Ramos (cell line): ENCODE measurements around the gene DIS3L2.

Experiments used
- in situ Hi-C: fragments of 300-500 bp; cut with MboI; formaldehyde crosslinking; loops from one replicate; pipeline ENCODE4 v1.14.3; 2022; ENCODE audit warnings: low sequenced_read_pairs; ENCODE audit not compliant: unreplicated experiment

The DIS3L2 gene

DNA sequence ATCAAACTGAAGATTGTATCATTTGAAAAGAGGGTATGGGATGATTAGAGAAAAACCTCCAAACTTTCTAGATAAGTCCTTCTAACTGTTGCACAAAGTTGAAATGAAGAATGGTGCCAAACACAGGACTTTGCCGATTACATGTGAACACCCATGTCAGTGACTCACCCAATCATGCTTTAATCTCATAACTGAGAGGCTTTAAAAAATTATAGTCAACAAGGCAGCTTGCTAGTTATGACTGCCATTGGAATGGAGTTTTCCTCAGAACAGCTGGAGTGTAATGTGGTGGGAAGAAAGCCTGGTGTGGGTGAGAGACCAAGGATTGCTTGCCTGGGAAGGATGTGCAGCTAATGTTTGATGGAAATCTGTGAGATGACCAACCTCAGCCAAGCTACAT lies 318.8 kb downstream of the DIS3L2 start:
- in situ Hi-C loops = no loop called here

DNA sequence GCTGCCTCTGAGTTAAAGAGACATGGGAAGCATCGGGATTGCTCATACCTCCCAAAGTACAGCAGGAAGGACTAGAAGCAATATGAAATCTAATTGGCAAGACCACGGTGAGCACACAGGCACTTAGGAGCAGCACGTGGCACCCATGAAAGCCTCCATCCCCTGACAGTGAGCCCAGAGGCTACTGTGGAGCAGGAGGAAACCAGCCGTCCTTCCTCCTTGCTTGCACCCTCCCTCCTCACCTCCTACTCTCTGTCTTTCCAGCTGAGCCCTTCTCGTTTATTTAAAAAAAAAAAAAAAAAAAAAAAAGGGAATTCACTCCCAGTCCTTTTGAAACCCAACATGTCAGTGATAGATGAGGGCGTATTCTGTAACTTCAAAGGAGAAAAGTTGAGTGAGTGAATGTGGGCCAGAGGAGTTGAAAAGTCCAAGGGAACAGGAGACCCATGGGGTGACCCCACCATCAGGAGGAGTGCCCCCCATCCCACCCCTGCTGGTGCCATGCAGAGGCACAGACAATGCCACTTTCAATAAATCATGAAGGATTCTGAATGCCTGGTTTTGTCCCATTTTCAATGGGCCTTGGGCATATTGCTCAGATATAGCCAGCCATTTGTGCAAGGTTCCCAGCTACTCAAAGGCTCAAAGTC lies 320.5 kb downstream of the DIS3L2 start:
- in situ Hi-C loops = no loop called here

DNA sequence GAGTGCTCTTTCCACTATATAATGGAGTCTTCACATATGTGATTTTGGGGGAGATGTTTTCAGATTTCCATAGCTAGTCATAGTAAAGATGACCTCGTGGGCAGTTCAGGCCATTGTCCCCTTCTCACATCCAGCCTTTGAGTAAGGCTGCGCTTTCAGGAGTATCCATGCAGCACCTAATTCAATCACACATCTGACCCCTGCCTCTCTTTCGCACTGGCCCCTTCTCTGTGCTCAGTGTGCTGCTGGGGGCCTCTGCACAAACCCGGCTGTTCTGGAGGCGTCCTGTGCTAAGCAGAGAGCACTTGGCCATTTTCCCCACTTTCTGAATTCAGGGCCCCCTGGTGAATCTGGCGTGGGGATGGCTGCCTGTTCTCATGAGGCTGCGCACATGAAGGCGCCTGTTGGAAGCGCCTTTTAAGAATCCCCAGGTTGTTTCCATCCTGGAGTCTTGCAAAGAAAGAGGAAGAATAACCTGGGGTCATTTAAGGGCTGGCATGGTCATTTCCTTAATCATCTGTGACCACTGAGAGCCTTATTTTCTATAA lies 321.1 kb downstream of the DIS3L2 start:
- in situ Hi-C loops = no loop called here

DNA sequence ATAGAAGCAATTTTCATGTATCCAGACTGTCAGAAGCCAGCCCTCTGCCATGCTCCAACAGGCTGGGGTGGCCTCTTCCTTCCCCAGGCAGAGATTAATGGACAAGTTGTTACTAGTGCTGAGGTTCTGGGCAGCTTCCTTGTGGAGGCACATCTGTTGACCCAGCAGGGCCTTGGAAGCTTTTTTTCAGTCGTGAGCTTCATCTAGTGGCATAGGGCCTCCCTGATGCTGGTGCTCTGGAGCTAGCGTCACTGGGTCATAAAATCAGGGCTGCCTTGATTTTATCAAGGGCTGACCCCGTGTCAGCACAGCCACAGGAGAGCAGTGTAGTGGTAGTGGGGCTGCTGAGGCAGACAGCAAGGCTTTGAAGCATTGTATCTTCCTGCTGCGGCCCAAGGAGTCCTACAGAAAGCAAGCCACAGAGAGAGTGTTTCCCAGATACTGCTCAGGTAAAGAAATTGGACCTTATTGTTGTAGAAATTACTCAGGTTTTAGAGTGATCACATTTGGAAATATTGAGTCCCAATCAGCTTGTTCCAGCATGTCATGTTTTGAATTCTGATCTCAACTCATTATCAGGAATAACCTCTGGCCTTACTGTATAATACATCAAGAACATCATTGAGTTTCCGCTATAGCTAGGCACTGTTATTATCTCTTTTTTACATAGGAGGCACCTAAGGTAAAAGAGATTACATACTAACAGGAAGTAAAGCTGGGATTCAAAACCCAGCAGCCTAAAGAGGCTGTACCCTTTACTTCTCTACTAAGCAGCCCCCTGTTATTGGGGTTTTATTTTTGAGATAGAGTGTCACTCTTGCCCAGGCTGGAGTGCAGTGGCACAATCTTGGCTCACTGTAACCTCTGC lies 324.7 kb downstream of the DIS3L2 start:
- in situ Hi-C loops = no loop called here

DNA sequence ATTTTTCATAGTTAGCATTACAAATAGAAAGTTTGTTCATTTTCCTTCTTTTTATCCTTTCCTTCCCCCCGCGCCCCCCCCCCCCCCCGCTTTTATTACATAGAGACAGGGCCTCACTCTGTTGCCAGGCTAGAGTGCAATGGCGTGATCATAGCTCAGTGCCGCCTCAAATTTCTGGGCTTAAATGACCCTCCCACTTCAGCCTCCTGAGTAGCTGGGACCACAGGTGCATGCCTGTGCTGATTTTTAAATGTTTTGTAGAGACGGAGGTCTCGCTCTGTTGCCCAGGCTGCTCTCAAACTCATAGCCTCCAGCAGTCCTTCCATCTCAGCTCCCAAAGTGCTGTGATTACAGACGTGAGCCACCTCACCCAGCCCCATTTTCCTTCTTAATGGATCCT lies 325.8 kb downstream of the DIS3L2 start:
- in situ Hi-C loops = no loop called here

DNA sequence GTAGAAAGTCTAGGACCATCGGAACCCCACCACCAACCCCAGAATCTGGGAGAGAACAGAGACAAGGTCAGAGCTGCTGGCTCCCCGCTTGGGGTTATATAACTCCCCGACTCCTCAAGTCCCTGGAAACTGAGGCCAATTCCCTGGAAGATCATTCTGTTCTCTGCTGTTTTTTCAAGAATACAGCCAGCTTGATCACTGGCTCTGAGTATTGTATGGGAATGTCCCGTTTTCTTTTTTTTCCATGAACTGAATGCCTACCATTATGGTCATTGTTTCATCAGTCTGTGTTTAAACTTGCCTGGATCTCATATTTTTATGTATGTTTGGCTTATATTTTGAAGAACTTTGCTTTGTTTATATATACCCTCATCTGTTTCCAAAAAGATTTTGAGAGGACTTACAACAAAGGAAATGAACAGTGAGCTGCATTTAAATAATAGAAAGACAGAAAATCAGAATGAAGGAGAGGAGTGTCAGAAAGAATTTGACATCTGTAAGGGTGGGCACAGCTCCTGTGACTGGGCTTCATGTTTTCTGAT lies 327.0 kb downstream of the DIS3L2 start:
- in situ Hi-C loops = no loop called here

DNA sequence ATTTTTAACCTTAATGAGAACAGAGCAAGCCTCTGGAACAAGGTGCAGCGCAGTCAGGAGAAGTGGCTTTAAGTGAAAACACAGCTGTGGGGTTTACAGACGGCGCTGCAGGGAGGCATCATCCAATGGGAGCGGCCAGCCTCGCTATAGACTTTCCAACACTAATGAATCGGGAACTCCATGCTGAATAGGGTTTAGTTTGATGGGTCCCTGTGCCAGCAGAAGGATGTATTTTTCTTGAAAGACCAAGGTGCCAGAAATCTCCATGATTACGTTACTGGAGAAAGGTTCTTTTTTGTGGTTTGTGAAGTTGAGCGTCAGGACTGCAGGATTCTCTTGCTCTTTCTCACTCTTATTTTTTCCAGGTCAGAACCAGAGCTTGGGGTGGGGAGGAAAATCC lies 329.2 kb downstream of the DIS3L2 start:
- in situ Hi-C loops = no loop called here

DNA sequence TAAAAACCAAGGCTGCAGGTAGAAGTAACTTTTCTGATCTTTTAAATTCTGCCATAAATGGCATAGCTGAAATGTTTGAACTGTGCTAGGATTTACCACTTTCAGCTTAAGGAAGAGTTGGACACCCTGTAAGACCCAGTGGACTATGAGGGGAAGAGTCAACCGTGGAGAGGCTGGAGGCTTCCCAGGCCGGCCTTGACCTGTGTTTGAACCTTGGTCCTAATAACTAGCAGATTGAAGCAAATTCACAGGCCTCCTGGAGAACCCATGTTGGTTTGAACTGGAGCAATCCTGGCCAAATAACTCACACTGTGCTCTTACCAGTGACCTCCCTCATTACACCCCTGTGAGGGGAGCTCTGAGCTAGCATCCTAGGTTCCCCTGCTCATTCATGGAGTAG lies 329.8 kb downstream of the DIS3L2 start:
- in situ Hi-C loops = no loop called here

DNA sequence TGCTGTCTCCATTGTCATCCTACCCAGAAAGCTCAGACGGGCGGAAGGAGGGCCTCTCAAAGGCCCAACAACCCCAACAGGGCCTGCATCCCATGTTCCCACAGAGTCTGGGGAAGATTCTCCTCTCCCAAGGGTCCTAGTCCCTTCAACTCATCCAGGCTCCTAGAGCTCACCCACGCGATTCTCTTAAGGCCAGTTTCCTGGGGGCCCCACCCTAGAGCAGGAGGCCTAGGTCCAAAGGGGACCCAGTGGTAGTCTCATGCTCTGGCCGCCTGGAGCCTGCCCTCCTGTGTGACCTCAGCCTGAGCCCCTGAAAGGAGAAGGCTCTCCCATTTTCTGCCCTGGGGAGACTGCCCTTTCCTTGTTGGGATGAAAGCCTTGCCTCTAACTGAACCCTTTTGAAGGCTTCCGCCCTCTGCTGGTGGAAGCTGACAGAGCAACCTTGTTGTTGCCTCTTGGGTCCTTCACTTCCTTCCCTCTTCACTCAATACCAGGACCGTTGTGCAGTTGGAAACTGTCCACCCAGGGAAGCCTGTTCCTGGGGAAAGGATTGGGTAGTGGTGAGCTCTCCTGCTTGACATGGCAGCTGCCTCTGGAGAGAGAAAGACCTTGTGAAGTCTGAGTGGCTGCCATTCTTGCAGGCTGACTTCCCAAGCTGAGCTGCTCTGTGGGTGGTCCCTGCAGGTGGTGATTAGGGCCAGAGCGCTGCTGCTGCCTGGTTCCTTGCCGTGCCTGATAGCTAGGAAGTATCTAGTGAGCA lies 331.1 kb downstream of the DIS3L2 start:
- in situ Hi-C loops = no loop called here

DNA sequence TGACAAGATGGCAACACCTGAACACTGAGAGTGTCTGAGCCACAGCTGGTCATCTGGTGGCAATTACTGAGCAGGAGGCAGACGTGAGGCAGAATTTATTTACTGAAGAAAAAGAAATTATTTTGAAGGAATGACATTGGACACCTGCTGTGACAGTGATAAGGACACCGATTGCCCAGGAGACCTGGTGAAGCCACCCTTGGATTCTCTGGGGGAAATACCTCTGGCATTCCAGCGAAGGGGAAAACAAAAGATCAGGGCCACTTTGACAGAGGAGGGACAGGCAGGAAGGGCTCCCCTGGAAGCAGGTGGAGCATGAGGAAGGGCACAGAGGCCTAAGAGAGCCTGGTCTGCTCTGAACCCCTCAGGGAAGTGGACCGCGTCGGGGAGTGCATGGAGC lies 331.7 kb downstream of the DIS3L2 start:
- in situ Hi-C loops = no loop called here

DNA sequence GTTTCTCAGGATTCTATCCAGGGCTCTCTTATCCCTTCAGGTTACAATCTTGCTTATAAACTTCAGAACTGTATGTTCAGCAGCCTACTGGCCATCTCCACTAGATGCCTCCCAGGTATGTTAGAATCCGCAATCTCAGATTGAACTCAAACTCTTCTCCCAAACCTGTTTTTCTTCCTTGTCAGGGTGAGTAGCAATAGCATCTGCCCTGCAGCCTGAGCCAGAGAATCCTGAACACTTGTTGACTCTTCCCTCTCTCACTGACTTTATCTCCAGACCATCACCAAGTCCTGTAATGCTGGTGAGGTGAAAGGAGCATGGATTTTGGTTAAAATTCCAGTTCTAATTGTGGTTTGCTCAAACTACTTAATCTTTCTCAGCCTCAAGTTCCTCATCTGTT lies 334.5 kb downstream of the DIS3L2 start:
- in situ Hi-C loops = no loop called here

DNA sequence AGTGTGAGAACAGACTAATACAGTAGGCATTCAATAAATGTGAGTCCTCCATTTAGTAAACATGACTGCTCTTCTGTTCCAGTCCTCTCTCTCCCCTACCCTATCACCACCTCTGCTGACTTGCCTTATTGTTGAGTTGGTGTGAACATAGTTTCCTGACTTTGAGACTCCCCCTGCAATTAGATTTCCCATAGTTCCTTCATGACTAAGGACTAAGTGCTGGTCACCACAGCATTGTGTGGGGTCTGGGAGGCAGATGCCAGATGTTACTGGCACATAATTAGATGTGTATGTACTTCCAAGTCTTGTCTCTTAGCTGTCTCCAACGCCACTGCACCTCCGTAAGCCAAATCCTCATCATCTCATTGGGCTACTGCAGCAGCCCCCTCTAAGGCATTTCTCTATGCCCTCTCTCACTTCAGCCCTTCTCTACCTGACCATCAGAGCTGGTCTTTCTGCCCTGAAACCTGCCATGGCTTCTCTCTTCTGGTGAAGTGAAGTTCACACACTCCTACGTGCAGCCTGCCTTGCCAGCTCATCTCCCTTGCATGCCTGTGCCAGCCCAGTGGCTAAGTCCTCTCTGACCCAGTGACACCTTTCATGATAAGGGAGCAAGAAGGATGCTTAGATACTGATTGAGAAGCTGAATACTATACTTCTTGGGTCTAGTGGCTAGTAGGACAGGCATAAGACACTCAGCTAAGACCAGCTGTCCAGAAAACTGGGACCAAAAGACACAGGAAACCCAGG lies 335.4 kb downstream of the DIS3L2 start:
- in situ Hi-C loops = no loop called here

DNA sequence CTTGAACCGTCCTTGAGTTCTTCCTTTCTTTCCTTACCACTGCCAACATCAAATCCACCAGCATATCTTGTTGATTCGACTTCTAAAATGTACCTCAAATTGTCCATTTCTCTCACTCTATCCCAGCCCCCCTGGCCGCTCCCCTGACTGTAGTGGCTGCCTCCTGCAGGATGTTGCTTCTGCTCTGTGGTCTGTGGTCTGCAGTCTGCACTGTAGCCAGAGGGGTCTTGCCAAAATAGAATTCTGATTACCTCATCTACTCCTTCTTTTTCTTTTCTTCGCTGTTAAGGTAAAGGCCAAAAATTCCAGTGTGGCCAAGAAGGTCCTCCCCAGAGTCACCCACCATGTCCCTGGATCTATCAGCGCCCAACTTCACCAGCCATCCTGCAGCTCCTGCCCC lies 337.6 kb downstream of the DIS3L2 start:
- in situ Hi-C loops = no loop called here

DNA sequence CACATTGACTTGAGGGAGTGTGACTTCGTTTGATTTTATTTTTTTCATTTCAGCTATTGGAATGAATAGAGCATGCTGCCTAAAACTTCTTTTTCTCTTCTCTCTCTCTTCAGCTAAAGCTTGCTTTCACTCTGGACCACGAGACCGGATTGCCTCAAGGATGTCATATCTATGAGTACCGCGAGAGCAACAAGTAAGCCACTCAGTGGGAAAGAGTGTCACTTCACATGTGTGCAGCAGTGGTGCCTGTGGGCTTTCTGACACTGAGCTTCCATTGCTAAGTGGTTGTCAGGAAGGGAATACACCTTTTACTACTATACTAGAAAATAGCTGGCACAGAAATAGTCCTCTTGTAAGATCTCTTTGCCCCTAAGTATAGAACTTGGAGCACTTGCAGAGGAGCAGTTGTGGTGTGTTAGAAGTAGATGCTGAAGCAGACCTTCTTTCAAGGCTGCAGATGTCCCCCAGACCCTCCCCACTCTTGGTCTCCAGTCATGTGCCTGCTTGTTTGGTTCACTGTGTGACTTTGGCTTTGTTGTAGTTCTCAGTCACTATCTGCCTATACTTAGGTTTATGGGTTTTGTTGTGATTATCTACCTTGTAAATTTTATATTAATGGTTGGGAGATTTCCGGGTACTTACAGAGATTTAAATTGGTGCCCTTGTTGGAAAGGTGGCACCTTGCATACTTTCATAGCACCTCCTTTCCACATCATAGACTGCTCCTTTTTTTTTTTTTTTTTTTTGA lies 338.6 kb downstream of the DIS3L2 start:
- in situ Hi-C loops = no loop called here

DNA sequence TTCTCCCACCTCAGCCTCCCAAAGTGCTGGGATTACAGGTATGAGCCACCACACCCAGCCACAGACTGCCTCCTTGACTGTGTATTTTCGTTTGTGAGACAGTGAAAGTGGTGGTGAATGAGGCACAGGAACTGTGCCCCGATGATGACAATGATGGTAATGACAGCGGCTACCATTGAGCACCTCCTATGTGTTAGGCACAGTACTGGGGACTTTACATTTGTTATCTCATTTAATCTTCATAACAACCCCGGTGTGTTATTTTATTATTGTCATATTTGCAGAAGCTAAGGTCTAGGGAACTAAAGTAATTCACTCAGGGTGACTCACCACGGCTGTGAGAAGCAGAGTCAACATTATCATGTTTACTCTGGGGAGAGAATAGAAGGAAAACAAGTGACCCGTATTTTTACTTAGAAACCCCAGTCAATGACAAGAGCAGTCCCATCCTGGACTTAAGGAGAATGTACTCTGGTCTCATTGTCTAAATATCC lies 339.4 kb downstream of the DIS3L2 start:
- in situ Hi-C loops = no loop called here

DNA sequence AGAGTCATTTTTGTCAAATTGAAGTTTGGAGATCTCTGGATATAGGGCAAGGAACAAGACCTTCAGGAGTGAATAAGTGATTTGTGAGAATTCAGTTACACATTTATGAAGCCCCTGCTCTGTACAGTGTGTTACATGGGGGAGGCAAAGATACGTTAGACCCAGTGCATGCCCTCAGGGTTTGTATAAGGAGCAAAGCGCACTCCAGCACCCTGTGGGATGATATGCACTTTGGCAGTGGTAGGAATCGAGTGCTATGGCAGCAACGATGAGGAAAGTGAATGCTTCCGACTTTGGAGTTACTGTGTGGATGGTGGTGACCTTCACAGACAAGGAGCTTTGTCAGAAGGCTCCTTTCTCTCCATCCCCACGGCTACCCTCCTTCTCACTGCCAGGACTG lies 342.7 kb downstream of the DIS3L2 start:
- in situ Hi-C loops = no loop called here

DNA sequence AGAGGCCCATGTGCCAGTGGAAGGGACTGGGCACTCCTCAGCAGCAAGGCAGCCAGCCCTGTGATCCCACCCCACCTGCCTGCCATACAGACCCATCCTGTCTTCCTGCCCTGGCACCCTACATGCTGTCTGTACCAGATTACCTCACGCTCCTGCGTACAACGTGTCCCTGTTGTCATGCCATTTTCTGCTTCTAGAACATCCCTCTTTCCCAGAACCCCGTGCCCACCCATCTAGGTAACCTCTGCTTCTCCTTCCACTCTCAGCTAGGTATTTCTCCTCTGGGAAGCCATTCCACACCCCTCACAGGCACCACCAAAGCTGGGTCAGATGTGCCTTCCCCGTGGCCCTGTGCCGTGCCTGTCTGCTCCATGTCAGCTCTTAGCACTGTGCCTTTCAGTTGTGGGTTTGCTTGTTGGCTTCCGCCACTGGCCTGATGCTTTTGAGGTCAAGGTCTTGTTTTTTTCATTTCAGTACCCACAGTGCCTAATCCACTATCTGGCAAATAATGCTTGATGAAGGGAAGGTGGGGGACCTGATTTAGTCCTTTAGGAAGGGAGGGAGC lies 345.3 kb downstream of the DIS3L2 start:
- in situ Hi-C loops = no loop called here

DNA sequence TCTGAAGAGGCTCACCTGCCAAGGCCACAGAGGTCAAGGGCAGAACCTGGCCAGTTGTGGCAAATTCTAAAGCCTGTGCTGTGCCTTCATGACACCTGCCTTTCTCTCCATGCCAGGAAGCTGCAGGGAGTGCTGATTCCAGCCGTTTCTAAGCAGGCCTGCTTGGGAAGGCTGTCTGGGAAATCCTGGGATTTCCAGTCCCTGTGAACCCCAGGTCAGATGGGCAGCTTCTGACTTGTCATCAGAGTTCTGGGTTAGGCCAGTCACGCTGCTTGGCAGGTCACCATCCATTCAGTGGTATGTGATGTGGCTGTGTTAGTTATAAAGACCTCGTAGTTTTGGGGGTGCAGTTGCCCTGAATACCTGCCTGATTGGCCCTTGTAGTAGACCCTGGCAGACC lies 346.3 kb downstream of the DIS3L2 start:
- in situ Hi-C loops = no loop called here

DNA sequence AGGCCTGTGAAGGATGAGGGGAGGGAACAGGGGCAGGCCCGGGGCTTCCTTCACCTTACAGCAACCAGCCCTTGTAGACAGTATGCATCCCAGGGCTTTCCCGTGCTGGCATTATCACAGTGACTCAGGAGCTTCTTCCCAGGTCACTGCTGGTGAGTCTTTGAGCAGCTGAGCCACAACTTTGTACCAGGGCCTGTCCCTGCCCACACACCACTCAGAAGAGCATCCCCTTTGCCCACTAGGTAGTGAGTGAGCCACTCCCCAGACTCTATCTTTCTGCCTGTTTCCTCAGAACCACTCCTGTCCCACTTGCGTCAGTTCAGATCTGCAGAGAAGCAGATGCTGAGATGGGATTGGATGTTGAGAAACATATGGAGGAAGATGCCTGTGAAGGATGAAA lies 347.5 kb downstream of the DIS3L2 start:
- in situ Hi-C loops = no loop called here
